Measurements from ENCODE around the gene PRKX.

DNA sequence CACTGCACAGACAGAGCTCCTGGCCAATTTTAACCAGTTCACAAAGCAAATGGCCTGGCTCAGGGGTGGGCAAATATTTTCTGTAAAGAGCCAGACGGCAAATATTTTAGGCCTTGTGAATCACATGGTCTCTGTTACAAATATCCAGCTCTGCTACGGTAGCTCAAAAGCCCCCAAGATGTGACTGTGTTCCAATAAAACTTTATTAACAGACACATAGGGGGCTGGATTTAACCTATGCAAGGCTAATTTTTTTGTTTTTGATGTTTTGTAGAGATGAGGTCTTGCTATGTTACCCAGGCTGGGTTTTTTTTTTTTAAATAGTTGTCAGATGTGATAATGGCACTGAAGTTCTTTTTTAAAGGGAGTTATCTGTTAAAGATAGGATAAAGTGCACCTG is 65.4 kb downstream of the PRKX start:
- TF ChIP-seq CTCF (IDR thresholded peaks at IDR 0.05; ENCODE audit: poor library complexity) (no peak), EZH2phosphoT487 (IDR thresholded peaks at IDR 0.05; ENCODE audit: low read depth, severe bottlenecking, unreplicated experiment) (no peak), EZH2 (IDR thresholded peaks at IDR 0.05; ENCODE audit: borderline replicate concordance) (no peak)

All from hepatocyte (in vitro differentiated cells).